Activated CD8-positive, alpha-beta T cell treated with anti-CD3 and anti-CD28 coated beads for 36 hours (primary cell): ENCODE data around the gene GUCY1A2. TPM values are rescaled to one million over a fixed set of nuclear protein-coding genes. Genes with fewer than 3 reads are reported as not detected.

Experiments used
- ATAC-seq: fragments of 200-7000 bp; cut with Tn5 transposase; one replicate; pipeline ENCODE4 v1.10.0; 2021; ENCODE audit warnings: mild to moderate bottlenecking, moderate library complexity
- CTCF ChIA-PET: fragments of 350-600 bp; sonication (Branson Sonifier 250); formaldehyde crosslinking; loops from one replicate; lab custom pipeline; 2021; ENCODE audit warnings: antibody characterized with exemption; lab: Charles Lee
- POLR2A ChIA-PET: fragments of 350-600 bp; sonication (Branson Sonifier 250); formaldehyde crosslinking; loops from one replicate; lab custom pipeline; 2021; ENCODE audit warnings: antibody characterized with exemption; lab: Charles Lee
- DNase-seq: peaks from one replicate; pipeline ENCODE4 v3.0.0-alpha.2; 2020
- H3K27ac Mint-ChIP-seq: one replicate; pipeline ENCODE4 v1.8.0; 2021; ENCODE audit warnings: mild to moderate bottlenecking, mixed read lengths
- H3K27me3 Mint-ChIP-seq: one replicate; pipeline ENCODE4 v1.8.0; 2021; ENCODE audit warnings: mixed read lengths
- H3K36me3 Mint-ChIP-seq: one replicate; pipeline ENCODE4 v1.8.0; 2021; ENCODE audit warnings: low read depth, mixed read lengths
- H3K4me1 Mint-ChIP-seq: one replicate; pipeline ENCODE4 v1.8.0; 2021; ENCODE audit warnings: low read depth, mixed read lengths
- H3K4me3 Mint-ChIP-seq: one replicate; pipeline ENCODE4 v1.8.0; 2021; ENCODE audit warnings: mild to moderate bottlenecking, moderate library complexity, mixed read lengths
- H3K9me3 Mint-ChIP-seq: one replicate; pipeline ENCODE4 v1.8.0; 2021; ENCODE audit warnings: mixed read lengths
- CTCF ChIP-seq: fragments of 200-600 bp; IDR thresholded peaks from one replicate; pipeline ENCODE4 v1.8.0; 2022; ENCODE audit warnings: antibody characterized with exemption, mild to moderate bottlenecking
- intact Hi-C: fragments of 100-400 bp; cut with micrococcal nuclease; formaldehyde crosslinking; loops from one replicate; pipeline ENCODE4 v1.10.0; 2022
- total RNA-seq, 2 experiments: library from RNA; stranded (reverse); gene quantifications; one replicate each; pipeline ENCODE4 v1.2.3, GENCODE V29; 2021

GUCY1A2 gene
- total RNA-seq, 2 experiments from 2014 or later = not detected

- CTCF ChIA-PET = no interaction called here
- ATAC-seq = no peak
Measured at GRCh38 chr11:106656646-106657045, 361.6 kb downstream of the GUCY1A2 start.

GRCh38 chr11:106644824-106645223, 373.5 kb downstream of the GUCY1A2 start:
- TF ChIP-seq CTCF = no peak
- no peaks in the 10 kb centered on the region for H3K36me3 Mint-ChIP-seq
- CTCF ChIA-PET = no interaction called here
- H3K4me3 Mint-ChIP-seq = no peak overlapping the region
- ATAC-seq (no peak), DNase-seq (no peak)
- no peaks in the 10 kb centered on the region for H3K4me1 Mint-ChIP-seq
- intact Hi-C loops = no loop called here
- peaks cover 7% of the 10 kb centered on the region for H3K9me3 Mint-ChIP-seq
- H3K27me3 Mint-ChIP-seq = no peaks in the 10 kb centered on the region
- no peak overlapping the region for H3K27ac Mint-ChIP-seq
- POLR2A ChIA-PET = no interaction called here

More at GRCh38 chr11:106656646-106657045, 361.6 kb downstream of the GUCY1A2 start:
- no peaks in the 10 kb centered on the region for H3K27me3 Mint-ChIP-seq
- no peak overlapping the region for H3K27ac Mint-ChIP-seq
- H3K36me3 Mint-ChIP-seq = no peaks in the 10 kb centered on the region
- intact Hi-C loops = no loop called here
- POLR2A ChIA-PET = no interaction called here
- no peak for TF ChIP-seq CTCF
- peaks cover 6% of the 10 kb centered on the region for H3K9me3 Mint-ChIP-seq
- no peaks in the 10 kb centered on the region for H3K4me1 Mint-ChIP-seq
- no peak overlapping the region for H3K4me3 Mint-ChIP-seq
- no peak for DNase-seq

- TF ChIP-seq CTCF = no peak
- ChIA-PET CTCF (no interaction called here), POLR2A (no interaction called here)
- H3K27ac Mint-ChIP-seq = no peak overlapping the region
- no peak overlapping the region for H3K4me3 Mint-ChIP-seq
- no peak for DNase-seq
- intact Hi-C loops = no loop called here
- no peaks in the 10 kb centered on the region for H3K4me1 Mint-ChIP-seq
- H3K36me3 Mint-ChIP-seq = no peaks in the 10 kb centered on the region
- H3K27me3 Mint-ChIP-seq = no peaks in the 10 kb centered on the region
- peaks cover 6% of the 10 kb centered on the region for H3K9me3 Mint-ChIP-seq
- ATAC-seq = no peak
Measured at GRCh38 chr11:106642331-106642730, 375.9 kb downstream of the GUCY1A2 start.

GRCh38 chr11:106632283-106632682, 386.0 kb downstream of the GUCY1A2 start:
- ATAC-seq (no peak), DNase-seq (no peak)
- POLR2A ChIA-PET = no interaction called here
- peaks cover 2% of the 10 kb centered on the region for H3K9me3 Mint-ChIP-seq
- no peaks in the 10 kb centered on the region for H3K27me3 Mint-ChIP-seq
- H3K36me3 Mint-ChIP-seq = no peaks in the 10 kb centered on the region
- intact Hi-C loops = no loop called here
- H3K27ac Mint-ChIP-seq = no peak overlapping the region
- no peak for TF ChIP-seq CTCF
- no peaks in the 10 kb centered on the region for H3K4me1 Mint-ChIP-seq
- H3K4me3 Mint-ChIP-seq = no peak overlapping the region
- CTCF ChIA-PET = no interaction called here

- Mint-ChIP-seq H3K27me3 (no peaks in the 10 kb centered on the region), H3K27ac (no peak overlapping the region), H3K9me3 (peaks cover 4% of the 10 kb centered on the region), H3K4me1 (no peaks in the 10 kb centered on the region), H3K36me3 (no peaks in the 10 kb centered on the region), H3K4me3 (no peak overlapping the region)
- intact Hi-C loops = no loop called here
- ATAC-seq (no peak), DNase-seq (no peak)
- CTCF ChIA-PET = no interaction called here
- POLR2A ChIA-PET = no interaction called here
- TF ChIP-seq CTCF = no peak
Measured at GRCh38 chr11:106627694-106628093, 390.6 kb downstream of the GUCY1A2 start.
